GM19351 (cell line): Measurements from ENCODE around the gene EPHA8.

Experiments
- ATAC-seq: cut with Tn5 transposase; IDR thresholded peaks from one replicate; pipeline ENCODE4 v1.9.1; 2021; ENCODE audit warnings: mild to moderate bottlenecking, moderate library complexity; ENCODE audit not compliant: unreplicated experiment

The EPHA8 gene

GRCh38 chr1:22641247-22641646 is 78.0 kb downstream of the EPHA8 start:
- ATAC-seq: no peak

- no peak for ATAC-seq
These were observed 78.8 kb downstream of the EPHA8 start for GRCh38 chr1:22641906-22642636.

GRCh38 chr1:22643381-22643780 is 80.1 kb downstream of the EPHA8 start, which contains the start of gene C1QC:
Gene C1QC, plus strand, starts transcription at chr1:22643633. Its CDS starts 391 bp downstream, at chr1:22644024.
- no peak for ATAC-seq

GRCh38 chr1:22643928-22644327 is 80.6 kb downstream of the EPHA8 start:
- no peak for ATAC-seq

GRCh38 chr1:22645931-22646330 is 82.6 kb downstream of the EPHA8 start:
- no peak for ATAC-seq

- ATAC-seq: no peak
These were observed 83.1 kb downstream of the EPHA8 start for GRCh38 chr1:22646384-22646783.

GRCh38 chr1:22650089-22650693 is 86.9 kb downstream of the EPHA8 start:
- no peak for ATAC-seq

- no peak for ATAC-seq
These were observed 88.9 kb downstream of the EPHA8 start for GRCh38 chr1:22651941-22652856.

- ATAC-seq: no peak
These were observed 89.6 kb downstream of the EPHA8 start, which contains the start of gene C1QB for GRCh38 chr1:22652881-22653316. Gene C1QB, plus strand, starts transcription at chr1:22653236. Its CDS starts 6,227 bp downstream, at chr1:22659463.
